NCI-H748 (cell line): ENCODE results near the gene NAV3.

ENCODE experiments used
- DNase-seq: peaks from one replicate; lab custom pipeline; 2025; ENCODE audit not compliant: unreplicated experiment; lab: John Stamatoyannopoulos, UW

NAV3 gene

DNA sequence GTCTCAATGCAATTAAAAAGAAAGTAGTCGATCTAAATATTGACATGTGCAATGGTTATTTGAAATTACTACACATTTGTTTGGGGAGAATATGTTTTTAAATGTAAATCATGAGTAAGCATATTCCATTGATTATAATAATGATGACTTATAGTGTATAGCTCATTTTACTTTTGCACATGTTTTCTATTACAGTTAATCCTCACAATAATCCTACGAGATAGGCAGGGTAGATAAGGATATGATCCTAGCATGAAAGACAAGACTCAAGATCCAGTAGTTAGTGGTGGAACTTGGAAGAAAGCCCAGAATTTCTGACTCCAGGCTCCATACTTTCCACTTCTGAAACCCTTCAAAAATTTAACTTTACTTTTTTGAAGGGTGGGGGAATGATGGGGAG is 94.0 kb downstream of the NAV3 start:
- no peak for DNase-seq

DNA sequence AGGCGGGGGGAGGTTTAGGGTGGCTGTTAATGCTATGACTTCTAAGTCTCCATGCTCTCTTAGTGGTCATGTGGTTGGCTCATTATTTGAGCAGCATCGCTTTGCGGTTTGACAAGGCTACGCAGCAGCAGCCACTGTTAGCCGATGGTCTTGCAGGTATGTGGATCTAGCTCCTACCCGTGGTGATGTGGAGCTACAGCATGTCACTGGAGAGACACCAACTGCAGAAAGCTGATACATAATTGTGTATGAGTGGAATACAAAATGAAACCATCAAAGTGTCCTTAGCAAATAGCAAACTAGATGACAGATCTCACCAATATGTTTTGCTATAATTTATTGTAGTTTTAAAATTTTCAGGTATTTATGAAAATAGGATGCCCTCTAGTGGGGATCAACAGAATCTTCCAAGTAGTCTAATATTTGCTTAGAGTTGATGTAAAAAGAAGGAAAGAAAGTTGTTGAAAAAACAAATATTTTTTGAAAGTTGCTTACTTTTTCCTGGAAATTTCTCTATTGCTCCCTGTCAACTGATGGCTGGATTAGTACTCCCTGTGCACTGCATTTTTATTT is 94.9 kb downstream of the NAV3 start:
- peak; percentile 95 for DNase-seq

DNA sequence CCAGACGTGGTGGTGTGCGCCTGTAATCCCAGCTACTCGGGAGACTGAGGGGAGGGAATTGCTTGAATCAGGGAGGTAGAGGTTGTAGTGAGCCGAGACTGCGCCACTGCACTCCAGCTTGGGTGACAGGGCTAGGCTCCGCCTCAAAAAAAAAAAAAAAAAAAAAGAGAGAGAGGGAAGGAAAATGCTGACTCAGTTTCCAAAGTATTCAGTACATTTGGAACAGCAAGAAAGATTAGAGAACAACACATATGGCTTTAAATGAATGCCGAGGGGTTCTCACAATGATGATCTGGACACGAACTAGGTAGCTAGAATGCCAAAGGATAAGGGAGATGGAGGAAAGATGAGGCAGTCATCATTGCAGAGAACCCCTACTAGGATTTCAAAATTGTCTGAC is 97.4 kb downstream of the NAV3 start:
- DNase-seq = no peak

DNA sequence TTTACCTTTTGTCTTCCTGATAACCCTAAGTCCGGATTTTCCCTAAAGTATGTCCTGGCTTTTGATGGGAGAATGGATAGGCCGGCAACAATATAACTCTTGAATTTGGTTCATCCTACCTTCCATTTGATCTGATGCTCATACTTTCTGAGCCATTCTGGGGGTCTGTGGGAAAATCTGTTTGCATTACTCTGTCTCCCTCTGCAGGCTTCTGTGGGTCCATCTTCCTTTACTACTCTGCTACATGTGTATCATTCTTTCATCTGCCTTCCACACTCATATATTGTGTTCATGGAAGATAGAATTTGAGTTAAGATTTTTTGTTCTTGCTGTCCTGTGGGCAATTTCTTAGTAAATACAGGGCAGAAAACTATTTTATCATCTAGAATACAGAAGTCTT is 101.5 kb downstream of the NAV3 start:
- DNase-seq = peak; percentile 13

DNA sequence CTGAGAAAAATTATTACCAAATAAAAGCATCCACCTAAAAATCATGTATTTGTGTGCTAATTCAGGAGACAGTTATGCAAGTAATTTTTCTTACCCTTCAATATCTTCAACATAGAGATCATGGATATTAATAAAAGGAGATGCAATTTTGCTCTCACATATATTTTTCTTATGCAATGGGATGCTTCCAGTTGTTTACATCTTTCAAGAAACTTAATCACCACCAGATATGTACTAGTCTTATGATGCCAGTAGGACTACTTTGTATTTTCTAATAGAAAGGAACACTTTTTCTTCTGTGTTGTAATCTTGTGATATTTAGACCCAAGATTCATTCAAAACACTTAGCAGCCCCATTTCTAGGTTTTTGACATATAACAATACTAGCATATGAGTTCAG is 107.6 kb downstream of the NAV3 start:
- no peak for DNase-seq

DNA sequence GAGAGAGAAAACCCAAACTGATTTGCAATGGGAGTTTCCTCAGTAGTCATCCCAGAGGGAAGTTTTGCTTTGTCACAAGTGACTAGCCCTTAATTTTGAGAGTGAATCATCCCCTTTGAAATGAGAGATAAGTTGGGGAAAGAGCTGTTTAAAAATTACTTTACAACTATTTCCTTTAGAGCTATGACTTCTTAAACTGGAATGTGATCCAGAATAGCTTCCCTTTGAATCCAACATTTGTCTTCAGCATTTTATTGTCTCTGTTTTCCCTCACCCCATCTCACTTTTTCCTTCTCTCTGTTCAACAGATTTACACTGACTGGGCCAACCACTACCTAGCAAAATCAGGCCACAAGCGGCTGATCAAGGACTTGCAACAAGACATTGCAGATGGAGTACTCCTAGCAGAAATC is 109.3 kb downstream of the NAV3 start:
- no peak for DNase-seq

DNA sequence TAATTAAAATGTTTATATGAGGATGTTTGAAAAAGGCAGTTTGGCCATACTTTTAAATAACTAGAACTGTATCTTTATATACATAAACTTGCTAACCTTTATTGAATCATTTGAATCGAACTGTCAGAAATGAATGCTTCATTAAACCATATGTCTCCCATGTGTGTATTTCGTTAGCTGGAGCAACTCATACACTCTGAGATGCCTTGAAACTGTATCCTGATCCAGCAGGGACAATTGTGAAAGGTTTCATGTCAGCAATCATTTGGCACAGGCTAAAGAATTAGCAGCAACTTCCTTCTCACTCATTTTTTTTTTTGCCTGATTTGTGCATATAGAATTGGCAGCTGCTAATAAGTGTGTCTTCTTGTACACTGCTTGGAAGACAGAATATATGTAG is 109.9 kb downstream of the NAV3 start:
- no peak for DNase-seq

DNA sequence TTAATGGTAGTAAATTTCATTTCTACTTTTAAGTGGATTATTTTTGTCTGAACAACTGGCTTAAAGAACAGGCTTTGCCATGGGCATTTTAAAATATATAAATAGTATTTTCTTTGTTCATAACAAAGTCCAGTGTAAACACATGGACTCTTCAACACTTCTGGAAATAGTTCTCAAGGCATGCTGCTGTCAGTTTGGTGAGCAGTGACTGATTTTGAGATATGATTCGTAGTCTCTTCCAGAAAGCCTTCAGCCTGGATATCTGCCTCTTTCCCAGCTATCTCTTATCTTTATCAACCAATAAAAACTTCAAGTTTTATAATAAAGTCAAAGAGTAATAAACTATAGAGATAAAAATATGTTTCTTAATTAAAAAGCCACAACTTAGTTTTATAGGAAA is 110.7 kb downstream of the NAV3 start:
- DNase-seq = no peak

DNA sequence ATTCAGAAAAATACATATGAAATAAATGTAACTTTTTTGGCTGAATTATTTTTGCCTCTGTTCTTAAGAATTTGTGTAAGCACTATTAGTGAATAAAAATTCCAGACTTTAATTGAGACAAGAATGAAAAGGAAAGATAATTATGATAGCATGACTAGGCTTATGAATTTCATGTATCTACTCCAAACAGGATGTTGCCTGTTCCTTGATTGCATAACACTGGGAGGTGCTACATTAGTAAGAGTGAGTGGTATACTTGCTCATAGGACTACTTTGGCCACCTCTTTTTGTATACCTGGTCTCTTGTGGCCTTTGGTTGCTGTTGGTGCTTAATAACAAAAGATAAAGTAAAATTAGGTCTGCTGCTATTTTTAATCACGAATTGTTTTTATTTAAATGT is 112.8 kb downstream of the NAV3 start:
- DNase-seq = no peak

DNA sequence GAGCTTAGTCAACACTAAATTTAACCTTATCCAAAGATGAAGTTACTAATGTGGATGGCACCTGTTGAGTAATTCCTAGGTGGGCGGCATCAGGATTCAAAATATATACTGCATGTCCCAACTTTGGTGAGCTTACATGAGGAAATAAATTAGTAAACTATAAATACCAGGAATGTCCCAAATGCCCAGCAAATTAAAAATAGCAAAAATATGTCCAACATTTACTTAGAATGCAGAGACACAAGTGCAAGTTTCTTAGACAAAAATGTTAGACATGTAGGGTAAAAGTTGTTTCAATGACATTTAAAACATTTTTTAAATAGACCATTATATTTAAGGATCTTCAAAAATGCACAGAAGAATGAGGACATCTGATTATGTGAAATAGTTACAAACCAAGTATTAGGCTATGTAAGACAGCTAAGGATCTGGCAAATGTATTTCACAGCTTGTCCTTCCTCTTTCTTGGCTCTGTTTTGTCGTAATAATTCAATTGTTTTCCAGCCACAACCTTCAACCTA is 115.9 kb downstream of the NAV3 start:
- no peak for DNase-seq

DNA sequence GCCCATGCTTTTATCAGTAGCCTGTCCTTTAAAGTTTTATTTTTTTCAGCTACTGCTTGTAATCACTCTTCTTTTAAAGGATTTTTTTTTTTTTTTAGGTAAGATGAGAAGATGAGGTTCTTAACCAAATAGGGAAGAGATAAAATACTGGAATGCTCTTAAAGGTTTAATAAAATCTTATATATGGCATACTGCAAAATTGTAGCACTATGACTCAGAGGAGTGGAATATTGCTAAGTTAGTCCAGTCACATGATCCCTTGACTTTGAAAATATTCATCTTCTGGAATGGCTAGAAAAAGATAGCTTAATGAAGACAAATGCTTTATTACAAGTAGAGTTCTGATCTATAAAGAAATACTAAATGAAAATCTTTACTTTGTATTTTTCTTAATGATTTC is 116.6 kb downstream of the NAV3 start:
- DNase-seq = no peak

DNA sequence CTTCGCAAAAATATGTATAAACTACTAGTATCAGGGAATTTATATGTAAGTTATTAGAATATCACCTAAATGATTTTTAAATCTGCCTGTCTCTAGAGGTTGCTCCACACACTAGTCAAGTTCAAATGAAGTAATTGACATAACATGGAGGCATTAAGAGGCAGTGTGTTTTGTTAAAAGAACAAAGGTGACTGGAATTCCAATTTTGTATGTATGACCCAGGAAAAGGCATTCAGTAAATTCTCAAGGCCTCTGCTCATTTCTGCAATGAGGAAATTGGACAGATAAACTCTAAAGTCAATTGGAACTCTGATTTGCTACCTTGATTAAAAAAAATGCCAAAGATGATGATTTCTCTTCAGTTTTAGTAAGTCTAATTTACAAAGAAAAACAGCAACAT is 117.1 kb downstream of the NAV3 start:
- no peak for DNase-seq

DNA sequence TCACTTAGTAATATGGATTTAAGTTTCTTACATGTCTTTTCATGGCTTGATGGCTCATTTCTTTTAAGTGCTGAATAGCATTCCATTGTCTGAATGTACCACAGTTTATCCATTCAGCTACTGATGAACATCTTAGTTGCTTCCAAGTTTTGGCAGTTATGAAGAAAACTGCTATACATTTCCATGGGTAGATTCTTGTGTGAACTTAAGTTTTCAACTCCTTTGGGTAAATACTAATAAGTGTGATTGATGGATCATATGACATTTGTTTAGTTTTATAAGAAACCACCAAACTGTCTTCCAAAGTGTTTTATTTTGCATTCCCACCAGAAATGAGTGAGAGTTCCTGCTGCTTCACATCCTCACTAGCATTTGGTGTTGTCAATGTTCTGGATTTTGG is 119.2 kb downstream of the NAV3 start:
- DNase-seq = no peak

DNA sequence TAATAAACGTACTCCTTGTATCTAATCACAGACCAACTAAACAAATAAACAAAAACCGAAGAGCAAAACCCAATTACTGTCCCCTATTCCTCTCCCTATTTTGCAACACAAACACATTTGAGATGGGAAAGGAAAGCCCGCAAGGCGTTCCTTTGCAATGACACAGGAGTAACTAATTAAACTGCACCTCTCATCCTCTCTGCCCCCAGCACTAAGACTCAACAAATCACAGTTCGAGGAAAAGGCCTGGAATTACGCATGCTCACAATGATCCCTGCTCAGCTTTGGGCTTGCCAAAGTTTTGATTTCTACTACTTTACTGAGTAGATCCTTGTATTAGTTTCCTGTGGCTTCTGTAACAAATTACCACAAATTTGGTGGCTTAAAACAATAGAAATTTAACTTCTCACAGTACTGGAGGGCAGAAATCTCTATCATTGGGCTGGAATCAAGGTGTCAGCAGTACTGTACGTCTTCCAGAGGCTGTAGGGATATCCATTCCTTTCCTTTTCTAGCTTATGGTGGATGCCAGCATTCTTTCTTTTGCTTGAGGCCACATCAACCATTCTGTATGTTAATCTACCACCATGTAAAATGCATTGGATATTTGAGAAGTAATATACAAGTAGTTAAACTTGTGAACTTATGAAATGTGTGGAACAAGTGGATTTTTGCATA is 123.0 kb downstream of the NAV3 start:
- no peak for DNase-seq

DNA sequence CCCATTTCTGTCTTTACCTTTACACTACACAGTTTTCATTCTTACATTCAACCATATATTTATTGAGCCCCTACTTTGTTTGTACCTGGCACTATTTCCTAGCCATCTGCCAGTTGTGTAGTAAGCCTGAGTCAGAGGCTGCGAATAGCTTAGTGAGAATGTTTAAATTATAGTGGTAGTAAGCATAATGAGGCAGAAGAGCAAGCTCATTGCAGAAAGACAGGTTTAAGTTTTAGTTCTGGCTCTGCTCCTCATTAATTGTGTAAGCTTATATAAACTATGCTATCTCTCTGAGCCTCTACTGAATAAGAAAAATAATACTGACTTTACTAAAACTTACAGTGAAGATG is 123.5 kb downstream of the NAV3 start:
- no peak for DNase-seq

DNA sequence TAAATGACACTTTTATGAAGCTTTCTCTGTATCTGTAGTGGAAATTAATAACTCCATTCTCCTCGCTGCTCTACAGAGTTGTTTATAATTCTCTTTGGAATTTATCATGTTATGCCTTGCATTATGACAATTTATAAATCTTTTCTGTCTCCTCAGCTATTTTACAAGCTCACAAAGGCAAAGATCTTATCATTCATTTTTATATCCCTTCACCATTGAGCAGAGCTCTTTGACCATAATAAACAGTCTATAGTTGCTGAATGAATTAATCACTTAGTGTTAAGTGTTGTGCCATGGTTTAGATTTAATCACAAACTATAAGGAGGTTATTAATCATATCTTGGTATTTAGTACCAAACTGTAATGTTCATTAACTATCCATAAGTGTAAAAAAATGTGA is 126.4 kb downstream of the NAV3 start:
- no peak for DNase-seq

DNA sequence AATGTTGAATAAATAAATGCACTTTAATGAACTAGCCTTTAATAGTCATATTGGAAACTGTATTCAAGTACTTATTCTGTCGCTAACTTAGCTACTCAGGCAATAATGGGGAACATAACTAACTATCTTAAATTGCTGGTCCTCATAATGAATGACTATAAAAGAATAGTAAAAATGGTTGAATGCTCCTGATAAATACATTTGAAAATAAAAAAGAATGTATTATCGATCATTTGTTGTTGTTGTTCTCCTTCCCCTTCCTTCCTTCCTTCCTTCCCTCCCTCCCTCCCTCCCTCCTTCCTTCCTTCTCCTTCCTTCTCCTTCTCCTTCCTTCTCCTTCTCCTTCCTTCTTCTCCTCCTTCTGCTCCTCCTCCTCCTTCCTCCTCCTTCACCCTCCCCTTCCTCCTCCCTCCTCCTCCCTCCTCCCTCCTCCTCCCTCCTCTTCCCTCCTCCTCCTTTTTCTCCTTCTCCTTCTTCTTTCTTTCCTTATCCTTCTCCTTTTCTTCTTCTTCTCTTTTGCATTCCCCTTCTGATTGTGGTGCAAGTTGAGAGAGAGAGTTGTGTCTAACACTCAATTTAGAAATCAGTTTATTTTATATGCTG is 133.0 kb downstream of the NAV3 start:
- DNase-seq = no peak

DNA sequence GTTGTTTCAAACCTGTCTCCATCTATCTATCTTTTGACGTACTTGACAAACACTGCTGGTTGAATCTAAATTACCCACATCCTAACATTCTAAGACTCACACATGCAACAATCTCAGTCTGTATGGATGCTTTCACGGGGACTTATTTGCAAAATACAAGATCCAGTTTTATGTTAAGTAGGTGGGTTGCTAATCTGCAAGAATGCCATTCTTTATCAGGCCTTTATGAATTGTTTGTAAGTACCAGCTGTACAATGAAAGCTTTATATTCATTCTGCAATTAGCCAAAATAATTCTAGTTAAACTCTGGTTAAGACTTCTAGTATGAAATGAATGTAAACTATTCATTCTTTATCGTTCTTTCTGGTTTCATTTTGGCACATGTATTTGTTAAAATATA is 135.1 kb downstream of the NAV3 start:
- no peak for DNase-seq

DNA sequence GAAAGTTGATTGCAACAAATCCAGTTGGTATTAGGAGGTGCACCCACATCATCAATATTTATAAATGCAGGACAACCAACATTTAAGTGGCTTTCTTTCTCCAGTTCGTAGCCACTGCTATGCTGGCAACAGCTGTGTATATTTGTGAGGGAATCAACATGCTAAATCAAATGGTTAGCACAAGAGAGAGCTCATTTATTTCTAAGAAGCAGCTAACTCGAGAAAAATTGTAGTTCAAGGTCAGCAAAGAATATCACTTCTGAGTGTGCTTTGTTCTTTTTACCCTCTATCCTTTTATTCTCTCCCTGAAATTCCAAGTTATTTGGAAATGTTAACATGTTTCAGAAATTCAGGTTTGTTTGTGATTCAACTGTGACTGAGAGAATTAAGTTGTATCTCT is 137.3 kb downstream of the NAV3 start:
- no peak for DNase-seq

DNA sequence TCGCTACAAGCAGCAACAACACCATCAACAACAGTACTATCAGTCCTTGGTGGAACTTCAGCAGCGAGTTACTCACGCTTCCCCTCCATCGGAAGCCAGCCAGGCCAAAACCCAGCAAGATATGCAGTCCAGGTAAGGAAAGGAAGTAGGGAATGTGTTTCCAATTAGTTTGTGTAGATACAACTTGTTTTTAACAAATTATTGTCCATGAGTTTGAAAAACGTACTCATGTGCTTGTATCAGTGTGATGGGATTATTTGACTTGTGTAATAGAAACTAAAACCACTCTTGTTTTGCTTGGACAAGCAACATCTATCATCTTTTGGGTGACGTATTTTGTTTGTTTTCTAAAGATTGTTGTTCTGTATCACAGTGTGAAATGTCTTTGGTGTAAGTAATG is 137.9 kb downstream of the NAV3 start:
- DNase-seq = no peak

DNA sequence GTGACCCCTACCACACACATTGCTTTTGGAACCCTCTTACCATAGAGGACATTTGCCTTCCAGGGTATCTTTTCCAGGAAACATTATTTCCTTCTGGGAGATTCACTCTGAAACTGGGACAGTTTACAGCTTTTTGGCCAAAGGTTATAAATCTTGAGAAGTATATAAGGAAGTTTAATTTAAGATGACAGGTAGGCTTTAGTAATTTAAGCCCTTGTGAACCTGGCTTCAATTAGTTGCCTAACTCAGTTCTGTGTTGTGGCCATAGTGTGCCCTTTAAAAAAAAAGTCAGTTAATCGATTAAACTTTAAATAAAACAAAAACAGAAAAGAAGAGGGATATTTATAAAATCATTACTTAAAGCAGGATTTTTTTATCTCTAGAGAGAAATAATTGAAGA is 142.9 kb downstream of the NAV3 start:
- DNase-seq = no peak

DNA sequence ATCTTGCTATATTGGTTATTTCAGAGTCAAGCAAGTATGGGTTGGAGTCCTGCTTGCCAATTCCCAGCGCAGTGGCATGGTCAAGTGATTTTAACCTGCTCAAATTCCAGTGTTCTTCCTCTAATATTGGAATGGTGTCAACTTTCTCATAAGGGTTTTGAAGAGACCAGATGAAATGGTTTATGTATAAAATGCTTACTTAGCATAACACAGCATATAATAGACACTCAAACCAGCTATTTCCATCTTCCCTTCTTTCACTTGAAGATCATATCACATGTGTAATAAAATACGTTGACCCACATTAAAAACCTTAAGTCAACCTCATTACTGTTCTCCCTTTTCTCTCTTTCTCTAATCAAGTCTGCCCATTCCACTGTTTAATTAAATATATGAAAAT is 144.0 kb downstream of the NAV3 start:
- no peak for DNase-seq
